HG03439 (cell line): ENCODE measurements around the gene GRM4.

ENCODE experiments used
- ATAC-seq: cut with Tn5 transposase; IDR thresholded peaks from one replicate; pipeline ENCODE4 v1.9.1; 2021; ENCODE audit warnings: mild to moderate bottlenecking, moderate library complexity; ENCODE audit not compliant: unreplicated experiment

GRM4 gene

DNA sequence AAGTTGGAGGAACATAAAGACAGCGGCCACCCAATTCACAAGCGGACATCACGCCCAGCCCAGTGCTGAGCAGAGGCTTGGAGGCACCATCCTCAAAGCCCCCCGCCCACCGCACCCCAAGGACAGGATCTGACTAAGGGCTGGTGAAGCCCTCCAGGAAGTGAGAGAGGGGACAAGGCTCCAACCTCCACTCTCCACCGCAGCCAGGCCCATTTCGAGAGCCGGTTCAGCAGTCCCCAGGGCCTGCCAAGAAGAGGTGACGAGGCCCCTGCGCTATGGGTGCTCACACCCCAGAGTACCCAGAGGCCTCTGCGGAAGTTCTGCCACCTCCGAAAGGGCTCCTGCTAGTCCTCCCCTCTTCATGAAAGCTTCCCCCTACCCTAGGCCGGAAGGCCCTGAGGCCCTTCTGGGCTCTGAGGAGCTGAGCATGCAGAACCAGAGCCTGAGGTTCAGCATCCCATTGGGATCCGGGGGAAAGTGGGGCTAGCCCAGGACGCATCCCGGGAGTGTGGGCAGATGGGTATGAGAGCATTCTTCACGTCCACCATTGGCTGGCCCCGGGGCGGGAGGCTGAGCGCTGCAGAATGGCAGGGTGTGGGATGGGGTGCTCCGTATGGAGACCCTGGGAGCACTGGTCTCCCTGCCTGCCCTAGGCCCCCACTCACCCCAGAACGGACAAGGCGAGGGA, 2.5 kb downstream of the GRM4 start:
- ATAC-seq = no peak

DNA sequence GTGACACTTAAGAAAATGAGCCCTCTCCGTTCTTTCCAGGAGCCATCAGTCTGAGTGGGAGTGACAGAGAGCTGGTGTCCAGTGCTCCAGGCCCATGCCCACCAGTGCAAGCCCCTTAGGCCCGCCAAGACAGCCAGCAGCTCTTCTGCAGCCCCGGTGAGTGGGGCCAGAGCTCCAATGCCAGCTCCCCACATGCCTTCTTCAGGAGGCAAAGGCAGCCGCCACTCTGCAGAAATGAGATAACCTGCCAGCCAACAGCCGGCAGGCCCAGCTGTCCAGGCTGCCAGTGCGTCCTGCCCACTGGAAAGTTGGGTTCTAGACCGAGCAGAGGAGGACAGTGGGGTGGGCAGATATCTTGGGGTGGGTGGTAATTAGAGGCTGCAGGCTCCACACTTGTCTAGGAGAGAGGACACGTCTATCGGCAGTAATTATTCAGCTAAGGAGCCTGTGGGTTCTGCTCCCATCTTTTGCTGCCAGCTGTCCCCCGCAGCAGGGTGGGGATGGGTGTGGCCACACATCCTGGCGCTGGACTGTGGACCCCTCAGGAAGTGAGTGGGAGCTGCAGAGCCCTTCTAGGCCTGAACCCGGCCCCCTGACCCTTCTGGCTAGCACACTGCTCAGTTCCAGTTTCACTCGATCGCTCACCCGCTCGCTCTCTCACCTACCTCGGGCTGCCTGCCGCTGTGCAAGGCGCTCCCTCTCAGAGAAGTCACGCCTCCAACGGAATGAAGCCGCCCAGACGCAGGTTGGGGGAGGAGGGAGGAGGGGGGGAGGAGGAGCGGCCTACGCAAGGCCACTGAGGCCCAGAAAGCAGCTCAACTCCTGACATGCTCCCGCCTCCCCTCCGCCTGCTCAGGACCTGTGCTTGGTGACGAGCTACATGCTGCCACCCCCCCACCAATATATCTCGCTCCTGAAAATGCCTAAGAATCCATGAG, 3.6 kb downstream of the GRM4 start:
- ATAC-seq = no peak

DNA sequence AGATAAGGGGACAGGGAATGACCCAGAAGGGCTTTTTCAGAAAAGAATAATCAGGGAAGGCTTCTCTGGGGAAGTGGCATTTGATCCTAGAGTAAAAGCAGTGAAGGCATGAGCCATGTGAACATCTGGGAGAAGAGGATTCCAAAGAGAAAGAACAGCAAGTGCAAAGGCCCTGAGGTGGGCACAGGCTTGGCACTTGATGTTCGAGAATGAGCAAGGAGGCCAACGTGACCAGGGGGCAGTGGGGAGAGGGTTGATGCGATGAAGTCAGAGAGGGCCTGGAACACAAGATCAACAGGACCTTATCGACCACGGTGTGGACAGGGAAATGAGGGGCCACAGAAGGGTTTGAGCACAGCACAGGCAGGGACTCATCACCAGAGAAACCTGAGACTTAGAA, 5.8 kb downstream of the GRM4 start:
- ATAC-seq = no peak

DNA sequence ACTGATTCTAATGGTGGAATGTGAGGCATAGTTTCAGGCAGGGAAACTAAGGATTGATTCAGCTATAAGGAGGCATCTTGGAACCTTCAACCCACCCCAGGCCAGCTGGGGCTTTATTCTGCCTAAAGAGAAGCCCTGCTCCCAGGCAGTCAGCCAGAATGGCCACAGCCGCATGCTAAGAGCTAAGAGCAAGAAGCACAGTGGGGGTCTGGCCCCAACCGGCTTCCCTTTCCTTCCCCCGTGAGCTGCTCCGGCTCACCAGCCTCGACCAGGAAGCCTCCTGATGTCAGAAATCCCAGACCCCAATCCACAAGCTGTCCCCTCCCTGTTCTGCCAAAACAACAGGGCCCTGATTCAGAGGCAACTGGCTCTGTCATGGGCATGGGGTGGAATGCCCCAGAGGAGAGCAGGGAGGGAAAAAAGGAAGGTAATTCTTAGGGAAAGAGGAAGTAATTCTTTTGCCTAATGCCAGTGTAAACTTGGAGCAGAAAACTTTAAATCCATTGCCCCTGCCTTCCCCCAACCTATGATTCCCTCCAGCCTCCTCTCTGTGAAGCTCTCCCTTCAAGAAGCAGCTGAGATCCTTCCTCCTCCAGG, 6.9 kb downstream of the GRM4 start:
- no peak for ATAC-seq

DNA sequence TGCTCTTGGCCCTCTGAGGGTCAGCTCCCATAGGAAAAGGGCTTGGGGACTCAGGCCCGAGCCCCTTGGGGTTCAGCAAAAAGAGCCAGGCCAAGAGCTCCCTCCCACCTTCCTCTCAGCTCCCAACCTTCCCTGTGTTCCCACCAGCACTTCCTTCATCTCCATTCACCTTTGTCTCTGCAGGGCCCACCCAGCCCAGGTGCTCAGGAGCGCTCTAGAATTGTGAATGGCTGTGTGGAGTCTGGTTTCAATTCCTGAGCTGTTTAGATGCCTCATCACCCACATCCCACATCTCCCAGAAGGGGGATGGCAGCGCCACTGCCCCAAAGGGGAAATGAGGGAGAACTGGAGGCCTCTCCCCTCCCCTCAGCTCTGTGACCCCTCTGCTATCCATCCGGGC, 7.7 kb downstream of the GRM4 start:
- no peak for ATAC-seq

DNA sequence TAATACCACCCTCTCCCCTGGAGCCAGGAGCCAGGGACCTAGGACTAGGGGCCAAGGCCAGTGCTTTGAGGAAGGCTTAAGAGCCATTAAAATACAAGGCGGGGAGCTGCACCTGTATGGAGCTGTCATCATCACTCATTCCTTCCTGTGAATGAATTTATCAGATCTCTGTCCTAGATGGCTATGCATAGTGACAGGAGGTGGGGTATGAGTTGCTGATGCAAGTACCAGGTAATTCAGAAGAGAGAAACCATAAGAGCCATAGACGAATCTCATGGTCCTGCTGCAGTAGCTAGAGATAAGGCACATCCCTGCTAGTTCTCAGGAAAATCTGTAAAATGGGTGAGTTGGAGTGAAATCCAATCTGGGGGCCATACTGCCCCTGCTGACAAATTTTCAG, 10.3 kb downstream of the GRM4 start:
- no peak for ATAC-seq

DNA sequence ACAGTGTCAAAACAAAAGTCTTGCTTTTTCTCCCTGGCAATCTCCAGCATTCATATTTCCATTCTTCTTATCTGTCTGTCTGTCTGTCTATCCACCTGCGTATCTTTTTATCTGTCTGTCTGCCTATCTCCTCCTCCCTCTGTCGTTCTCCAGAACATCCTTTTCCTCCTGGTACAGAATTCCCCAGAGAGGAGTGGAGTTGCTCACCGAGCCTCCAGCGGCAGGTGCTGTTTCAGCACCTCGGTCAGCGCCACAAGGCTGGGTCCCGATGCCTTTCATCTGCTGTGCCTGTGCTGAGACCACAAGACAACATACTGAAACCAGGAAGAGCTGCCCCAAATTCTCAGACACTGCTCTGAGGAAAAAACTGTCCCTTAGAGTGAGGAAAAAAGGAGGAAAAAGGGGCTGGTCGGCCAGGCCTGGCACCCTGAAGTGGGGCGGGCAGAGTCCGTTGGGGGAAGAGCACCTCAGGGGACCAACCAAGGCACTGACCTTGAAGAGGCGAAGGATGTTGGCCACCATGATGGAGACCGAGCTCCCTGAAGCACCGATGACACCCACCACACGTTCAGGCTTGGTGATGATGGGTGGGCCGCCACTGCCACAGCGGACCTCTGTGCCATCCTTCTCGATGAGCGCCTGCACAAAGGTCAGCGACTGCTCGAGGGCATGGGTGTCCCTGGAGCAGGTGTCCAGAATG, 13.3 kb downstream of the GRM4 start:
- no peak for ATAC-seq

DNA sequence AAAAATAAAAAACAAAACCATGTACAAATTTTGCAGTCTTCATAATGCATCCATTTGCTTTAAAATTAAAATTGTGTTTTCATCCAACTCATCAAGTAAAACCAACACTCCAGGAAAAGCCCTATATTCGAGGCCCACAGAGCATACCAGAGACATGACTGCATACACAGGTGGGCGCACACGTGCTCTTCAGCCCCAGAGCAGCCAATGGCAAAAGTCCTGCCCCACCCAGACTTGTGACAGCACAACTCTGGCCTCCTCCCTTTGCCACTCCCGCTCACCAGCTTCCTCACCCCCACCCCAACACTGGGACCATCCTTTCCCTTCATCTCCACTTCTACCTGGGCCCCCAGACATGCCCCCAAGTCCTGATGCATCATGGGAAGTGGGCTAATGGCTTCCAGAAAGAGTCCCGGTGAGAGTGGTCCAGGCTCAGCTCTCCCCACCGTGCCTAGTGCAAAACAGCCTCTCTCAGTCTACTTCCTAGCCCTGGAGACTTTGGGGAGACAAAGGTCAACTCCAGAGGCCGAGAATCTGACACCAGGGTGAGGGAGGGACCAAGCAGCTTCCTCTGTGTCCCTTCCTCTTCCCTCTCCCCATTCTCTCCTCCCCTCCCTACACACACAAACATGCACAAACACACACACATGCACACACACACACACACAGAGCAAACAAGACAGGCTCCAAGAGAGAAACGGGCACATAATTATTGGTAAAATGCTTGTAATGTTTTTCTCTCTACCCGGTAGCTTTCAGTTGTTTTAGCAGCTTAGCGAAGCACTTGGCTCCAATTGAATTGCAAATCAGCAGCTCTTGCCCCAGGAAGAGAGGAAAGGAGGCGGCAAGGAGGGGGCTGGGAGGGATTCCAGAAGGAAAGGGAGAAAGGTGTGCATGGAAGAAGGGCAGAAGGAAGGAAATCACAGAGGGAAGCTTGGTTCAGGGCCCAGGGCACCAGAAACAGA, 14.3 kb downstream of the GRM4 start:
- ATAC-seq = no peak

DNA sequence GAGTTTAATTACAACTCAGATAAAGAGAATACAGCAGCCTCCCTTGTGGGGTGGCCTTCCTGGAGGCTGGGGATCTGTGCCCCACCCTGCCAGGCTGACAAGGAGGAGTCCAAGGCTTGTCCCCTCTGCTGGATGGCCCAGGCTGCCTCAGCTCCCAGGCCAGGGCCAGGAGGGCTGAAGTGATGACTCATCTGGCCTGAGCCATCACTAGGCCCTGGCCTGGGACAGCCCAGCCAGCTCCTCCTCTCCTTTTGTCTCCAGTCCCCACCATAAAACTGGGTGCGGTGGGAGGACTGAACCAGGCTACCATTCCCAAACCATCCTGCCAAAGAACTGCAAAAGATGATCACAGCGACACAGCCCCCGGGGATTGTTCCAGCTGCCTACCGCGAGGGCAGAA, 15.0 kb downstream of the GRM4 start:
- ATAC-seq = no peak

DNA sequence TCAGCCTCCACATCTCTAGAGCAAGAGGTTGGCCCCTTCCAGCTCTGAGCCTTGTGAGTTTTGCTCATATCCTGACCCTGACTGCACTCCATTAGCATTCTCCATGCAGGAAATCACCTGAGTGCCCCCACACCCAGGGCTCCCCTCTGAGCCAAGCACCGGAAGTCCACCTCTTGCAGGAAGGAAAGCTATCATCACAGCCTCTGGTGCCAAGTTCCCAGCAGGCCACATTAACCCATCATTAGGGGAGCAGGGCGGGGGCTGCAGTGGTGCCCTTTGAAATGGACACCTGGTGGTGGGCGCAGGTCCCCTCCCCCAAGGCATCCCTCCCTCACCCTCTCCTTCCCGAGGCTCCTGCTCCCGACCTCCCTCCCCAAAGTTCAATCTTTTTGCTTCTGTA, 16.1 kb downstream of the GRM4 start:
- ATAC-seq = no peak

DNA sequence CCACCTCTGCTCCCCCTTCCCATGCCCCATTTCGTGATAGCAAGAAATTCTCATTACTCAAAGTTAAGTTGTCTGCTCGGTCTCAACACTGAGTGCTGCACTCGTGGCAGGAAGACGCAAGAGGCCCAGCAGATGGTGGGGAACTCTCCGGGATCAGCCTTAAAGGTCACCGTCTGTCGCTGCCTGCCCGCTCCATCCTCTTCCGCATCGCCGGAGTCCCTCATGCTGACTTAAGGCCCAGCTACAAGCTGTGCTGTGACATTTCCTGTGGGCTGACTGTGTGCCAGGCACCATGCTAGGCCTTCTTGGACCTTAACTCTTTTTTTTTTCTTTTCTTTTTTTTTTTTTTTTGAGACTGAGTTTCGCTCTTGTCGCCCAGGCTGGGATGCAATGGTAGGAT, 17.8 kb downstream of the GRM4 start:
- no peak for ATAC-seq

DNA sequence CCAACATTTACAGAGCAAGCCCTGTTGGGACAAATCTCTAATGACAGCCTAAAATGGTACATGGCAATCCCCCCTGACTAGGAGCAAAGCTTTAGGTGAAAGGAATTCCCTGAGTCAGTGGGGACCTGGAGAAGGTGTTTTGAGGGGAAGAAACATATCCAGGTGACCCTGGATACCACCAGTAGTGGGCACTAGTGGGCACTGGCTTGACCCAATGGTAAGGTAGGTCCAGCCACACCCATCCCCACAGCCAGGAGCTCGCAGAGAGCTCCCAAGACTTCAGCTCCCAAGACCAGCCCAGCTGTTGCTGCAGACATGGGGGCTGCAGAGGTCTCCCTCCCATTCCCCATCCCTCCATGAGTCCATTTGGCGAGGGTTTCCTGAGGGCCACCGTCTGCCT, 19.5 kb downstream of the GRM4 start:
- no peak for ATAC-seq

DNA sequence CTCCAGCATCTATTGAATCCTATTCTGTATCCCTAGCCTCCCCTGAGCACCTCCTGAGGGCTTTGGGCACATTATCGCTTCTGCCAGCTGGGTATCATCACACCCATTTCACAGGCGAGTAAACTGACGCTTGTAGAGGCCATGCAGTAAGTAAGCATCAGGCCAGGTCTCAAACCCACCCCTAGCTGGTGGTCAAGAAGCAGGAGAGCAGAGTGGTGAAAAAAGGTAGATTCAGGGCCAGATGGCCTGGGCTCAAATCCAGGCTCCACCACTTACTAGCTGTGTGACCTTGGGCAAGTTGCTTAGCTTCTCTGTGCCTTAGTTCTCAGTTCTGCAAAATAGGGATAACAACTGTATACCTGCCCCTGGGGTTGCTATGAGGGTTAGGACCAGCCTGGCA, 19.9 kb downstream of the GRM4 start:
- no peak for ATAC-seq

DNA sequence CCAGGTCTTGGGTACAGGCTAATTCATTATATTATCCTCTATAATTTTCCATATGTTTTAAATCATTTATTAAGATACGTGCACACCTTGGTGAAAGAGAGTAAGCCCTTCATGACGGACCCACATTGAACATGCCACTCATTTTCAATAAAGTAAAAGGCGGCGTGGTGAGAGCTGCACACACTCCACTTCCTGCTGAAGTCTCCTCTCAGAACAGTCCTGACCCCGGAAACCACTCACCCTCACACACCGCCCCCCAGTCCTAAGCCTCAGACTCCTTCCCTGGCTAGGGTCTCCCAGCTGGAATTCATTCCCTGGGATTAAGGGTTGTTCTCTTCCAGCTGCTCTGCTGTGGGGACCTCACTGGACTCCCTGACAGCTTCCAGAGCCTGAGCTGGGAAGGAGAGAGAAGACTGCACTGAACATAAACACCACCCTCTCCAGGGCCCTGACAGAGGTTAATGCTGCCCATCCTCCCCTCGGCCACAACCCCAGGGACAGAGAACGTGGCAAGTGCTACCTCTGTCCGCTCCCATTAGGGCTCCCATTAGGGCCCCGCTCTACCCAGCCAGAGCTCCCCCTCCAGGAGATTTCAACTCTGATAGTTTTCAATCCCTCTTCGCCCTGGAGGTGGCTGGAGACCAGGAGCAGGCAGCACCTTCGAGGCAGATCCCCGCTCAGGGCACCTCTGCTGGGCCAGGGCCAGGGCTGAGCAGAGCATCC, 24.8 kb downstream of the GRM4 start:
- no peak for ATAC-seq

DNA sequence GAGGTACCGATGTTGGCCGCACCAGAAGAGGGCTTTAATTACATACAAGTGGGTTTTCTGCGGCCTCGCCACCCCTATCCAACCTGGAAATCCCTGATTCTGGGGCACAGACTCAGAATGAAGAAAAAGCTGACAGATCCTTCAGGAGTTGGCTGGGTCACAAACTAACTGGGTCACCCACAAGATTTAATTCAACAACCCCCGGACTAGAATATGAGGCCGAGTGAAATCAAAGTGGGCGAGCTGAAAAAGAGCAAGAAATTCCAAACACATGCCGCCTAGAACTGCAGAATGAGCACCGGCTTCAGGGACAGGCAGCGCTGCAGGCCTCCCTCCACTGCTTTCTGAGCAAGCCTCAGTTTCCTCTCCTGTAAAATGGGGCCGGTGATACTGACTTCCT, 30.0 kb downstream of the GRM4 start:
- ATAC-seq = no peak

DNA sequence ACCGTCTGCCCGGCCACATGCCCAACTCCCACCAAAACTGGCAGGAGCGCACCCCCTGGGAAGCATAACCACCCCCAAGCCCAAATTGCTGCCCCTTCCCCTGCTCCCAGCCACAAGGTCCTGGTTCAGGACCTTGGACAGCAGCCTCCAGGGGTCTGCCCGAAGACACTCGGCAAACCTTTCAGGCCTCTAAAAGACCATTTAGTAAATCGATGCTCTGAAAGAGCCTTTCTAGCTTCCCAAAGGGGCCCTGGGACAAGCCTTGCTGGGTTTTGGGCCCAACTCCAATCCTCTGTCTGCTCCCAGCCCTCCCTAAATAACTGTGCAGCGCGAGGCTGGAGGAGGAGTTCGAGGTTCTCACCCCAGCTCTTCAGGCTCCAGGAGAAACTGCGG, 30.5 kb downstream of the GRM4 start:
- no peak for ATAC-seq

DNA sequence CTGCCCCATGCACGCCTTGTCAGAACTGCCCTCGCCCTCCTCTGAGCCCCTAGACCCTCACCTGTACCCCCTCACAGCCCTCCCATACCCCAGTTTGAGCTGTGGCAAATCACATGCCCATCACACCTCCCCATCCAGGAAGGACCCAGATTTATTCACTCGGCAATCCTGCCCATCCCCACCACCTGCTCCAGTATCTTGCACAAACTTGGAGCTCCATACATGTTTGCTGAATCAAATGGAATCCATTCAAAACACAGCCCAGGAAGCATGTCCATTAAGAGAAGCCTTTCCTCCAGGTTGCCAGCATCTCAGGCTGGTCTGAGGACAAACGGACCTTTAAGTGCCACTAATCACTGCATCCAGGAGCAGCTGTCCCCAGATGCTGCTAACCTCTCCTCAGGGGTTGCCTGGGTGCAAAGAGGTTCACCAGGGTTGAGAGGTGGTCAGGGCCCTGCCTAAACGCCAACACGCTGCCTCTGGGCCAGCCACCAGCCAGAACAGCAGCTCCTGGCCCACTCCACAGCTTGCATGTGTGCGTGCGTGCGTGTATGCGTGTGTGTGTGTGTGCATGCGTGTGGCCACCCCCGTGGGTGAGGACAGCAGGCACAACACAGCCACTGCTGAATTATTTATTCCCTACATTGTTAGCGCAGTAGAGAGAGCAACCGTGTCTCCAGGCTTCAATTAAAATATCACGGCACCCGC, 31.0 kb downstream of the GRM4 start:
- ATAC-seq = no peak

DNA sequence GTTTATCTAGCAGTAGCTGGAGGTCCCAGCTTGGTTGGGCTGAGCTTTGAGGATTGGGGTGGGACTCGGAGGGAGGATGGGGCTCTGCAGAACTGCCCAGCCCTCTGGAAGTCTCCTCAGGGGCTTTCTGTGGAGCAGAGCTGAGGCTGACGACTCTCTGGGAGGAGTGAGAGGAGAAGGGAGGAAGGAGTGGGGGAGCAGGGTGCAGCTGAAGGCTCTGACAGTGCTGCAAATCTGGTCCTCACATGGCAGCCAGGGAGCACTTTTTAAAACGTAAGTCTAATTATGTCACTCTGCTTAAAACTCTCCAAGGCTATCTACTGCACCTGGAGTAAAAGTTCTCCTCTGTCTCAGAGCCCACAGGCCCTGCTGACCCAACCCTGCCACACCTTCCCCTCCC, 32.4 kb downstream of the GRM4 start:
- no peak for ATAC-seq

DNA sequence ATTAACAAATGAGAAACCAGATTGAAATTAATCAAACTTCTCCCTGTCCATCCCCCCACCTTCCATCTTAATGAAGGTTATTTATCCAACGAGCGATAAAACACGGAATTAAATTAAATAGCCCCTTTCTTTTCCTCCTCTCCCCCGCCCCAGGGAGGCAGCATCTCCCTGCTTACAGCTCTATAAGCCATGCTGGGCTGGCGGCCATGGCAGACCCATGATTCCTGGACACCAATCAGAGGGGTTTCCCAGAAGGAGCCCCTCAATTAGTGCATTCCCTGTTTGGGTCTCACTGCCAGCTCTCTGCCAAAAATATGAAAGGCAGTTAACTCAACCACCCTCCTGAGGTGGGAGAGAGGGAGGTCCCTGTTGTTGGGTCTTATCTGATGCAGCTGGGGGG, 33.8 kb downstream of the GRM4 start:
- ATAC-seq = no peak
